ENCODE data around the gene INTS12.

The INTS12 gene

DNA sequence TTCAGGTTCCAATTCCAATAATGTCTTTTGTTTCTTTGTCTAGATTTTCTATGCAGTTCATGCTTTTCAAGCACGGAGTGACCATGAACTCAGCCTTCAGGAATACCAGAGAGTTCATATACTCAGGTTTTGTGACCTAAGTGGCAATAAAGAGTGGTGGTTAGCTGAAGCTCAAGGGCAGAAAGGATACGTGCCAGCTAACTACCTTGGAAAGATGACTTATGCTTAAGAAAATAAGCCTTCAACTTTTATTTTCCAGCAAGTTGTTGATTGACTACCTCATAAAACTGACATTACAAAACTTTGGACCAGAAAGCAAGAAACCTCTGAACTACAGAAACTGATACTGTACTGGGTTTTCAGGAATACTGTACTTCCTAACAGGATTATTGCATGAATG lies 30.8 kb downstream of the INTS12 start:
- no peak for DNase-seq

DNA sequence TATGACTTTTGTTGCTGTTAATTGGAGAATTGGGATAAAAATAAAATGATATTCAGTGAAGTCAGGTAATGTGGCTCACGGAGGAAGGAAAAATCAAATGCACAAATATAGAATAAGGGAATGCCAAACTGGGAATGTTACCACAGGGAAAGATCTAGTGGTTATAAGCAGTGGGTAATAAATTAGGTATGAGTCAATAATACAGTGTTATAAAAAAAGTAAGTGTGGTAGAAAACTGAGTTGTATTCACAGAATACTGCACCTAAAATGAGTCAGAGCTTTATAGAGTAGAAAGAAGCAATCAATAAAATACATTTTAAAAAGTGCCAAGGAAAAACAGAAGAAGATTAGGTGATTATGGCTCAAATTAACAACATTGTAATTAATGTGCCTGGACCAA lies 34.5 kb downstream of the INTS12 start:
- DNase-seq, result no peak

GRCh38 chr4:105671301-105671700 lies 37.2 kb downstream of the INTS12 start:
- DNase-seq, result no peak

- no peak for DNase-seq
Observed at GRCh38 chr4:105670684-105671083, 37.8 kb downstream of the INTS12 start.

DNA sequence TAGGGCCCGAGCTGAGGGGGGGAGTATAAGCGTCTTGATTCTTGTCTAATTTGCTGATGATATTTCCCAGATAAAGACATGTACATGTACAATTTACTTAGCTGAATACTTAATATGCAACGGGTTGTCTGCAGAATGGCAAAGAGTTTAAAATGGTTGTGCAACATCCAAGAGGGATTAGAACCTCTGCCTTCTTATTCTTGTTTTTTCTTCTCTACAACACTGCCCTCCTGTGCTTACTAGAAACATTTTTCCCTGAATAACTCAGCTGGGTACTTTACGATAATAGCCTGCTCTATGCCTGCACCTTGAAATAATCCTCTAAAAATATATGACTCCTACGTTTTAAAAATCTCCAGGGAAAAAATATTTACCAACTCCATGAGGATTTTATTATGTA lies 41.8 kb downstream of the INTS12 start:
- peak; percentile 27 for DNase-seq

DNA sequence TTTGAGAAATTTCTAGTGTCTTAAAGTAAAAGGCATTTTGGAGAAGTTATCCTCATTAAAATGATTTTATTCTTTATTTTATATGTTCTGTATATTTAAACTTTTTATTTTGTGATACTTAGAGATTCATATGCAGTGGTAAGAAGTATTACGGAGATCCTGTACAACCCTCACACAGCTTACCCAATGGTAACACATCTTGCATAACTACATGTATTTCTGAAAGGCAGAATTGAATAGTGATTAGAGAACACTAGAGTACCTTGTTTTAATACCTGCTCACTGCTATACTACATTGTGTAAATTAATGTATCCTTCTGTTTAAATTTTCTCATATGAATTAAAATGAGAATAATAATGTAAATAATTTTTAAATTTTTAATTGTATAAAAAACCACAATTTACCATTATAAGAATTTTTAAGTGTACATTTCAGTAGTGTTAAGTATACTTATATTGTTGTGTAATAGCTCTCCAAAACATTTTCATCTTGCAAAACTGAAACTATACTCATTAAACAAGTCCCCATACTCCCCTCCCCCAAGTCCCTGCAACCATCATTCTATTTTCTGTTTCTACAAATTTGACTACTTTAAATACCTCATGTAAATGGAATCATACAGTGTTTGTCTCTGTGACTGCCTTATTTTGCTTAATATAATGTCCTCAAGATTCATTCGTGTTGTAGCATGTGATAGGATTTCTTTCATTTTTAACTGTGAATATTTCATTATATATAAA lies 45.4 kb downstream of the INTS12 start:
- no peak for DNase-seq

GRCh38 chr4:105661028-105661427 lies 47.5 kb downstream of the INTS12 start:
- no peak for DNase-seq

DNA sequence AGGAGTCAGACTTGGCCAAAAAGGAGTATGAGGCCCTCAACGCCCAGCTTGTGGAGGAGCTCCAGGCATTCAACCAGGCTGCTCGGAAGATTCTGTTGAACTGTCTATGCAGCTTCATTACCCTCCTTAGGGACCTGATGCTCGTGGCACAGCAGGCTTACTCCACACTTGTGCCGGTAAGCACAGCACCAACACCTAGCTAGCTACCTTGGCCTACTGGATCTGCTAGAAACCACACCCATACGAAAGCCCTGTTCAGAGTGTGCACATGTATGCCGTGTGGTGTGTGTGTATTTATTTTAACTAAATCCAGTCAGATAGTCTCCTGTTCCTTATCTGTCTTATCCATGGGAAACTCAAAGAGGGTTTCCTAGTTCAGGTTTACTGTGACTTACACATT lies 49.3 kb downstream of the INTS12 start:
- DNase-seq, result no peak

- no peak for DNase-seq
Observed at GRCh38 chr4:105657117-105657765, 51.2 kb downstream of the INTS12 start.

DNA sequence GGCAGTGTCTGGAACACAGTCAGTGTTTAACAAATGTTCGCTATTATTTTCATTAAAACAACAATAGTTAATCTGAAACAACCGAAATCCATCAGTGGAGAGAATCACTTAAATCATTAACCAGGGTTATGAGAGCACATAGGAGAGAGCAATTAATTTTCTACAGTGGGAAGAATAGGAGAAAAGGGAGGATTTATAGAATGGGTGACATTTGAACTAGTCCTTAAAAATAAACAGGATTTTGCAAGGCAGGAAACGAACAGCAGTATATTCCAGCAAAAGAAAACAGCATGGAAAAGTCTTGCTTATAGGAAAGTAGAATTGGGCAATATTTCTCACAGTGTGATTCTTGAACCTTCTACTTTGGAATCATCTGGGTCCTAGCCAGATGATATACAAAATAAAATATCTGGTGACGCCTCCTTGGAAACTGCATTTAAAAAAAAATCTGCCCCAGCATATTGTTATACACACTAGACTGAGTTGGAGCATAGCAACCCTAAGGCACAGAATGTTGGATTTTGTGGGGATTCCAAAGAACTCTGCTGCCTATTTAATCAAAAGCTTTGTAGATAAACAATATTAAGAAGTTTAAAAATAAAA lies 56.1 kb downstream of the INTS12 start:
- no peak for DNase-seq

DNA sequence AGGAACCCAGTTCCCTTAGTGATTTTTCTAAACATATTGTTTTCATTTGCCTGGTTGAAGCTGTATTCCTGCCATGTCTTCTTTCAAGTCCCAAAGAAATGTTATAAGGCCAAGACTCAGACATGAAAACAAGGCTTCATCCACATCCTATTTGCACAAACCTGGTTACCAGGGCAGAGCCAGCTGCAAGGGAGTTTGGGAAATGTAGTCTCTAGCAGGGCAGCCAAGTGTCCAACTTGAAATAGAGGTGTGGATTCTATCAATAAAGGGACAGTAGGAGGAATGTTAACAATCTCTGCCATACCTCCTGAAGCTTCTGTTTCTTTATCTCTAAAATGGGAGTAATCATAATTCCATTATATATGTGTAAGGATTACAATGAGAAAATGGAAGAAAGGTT lies 56.6 kb downstream of the INTS12 start:
- DNase-seq, result no peak

GRCh38 chr4:105650190-105650589 lies 58.3 kb downstream of the INTS12 start:
- DNase-seq, result no peak

GRCh38 chr4:105645440-105645839 lies 63.0 kb downstream of the INTS12 start:
- no peak for DNase-seq

DNA sequence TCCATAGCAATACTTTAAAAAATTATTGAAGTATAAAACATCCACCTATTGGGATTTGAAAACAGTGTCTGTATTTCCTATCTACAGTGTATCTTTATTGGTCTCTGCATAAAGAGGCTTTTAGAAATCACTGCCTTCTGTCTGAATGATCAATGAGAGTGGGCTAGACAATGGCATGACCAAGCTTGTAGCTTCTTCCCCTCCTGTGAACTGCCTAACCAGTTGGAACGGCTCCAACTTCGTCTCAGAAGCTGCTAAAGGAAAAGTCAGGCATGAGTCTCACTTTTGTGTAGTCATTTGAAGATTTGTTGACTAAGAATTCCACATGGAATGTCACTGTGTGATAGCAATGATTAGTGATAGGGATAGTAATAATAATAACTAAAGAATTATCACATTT lies 64.2 kb downstream of the INTS12 start:
- DNase-seq, result peak; percentile 57

DNA sequence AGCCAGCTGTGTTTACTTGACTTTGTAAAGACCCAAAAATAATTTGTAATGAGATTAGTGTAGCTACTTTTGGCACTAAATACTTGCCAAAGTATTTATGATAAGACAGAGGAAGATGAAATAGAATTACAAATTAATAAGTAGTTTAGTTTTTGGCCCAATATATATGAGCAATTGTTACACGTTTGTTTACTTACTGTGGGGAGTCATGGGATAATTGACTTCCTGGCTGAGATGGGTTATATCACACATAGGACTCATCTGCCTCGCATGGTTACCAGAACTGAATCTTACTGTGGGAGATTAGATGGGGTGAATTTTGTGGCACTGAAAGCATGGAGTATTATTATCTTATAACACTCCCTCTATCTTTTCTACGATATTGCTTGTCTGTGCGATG lies 66.6 kb downstream of the INTS12 start:
- DNase-seq, result no peak

DNA sequence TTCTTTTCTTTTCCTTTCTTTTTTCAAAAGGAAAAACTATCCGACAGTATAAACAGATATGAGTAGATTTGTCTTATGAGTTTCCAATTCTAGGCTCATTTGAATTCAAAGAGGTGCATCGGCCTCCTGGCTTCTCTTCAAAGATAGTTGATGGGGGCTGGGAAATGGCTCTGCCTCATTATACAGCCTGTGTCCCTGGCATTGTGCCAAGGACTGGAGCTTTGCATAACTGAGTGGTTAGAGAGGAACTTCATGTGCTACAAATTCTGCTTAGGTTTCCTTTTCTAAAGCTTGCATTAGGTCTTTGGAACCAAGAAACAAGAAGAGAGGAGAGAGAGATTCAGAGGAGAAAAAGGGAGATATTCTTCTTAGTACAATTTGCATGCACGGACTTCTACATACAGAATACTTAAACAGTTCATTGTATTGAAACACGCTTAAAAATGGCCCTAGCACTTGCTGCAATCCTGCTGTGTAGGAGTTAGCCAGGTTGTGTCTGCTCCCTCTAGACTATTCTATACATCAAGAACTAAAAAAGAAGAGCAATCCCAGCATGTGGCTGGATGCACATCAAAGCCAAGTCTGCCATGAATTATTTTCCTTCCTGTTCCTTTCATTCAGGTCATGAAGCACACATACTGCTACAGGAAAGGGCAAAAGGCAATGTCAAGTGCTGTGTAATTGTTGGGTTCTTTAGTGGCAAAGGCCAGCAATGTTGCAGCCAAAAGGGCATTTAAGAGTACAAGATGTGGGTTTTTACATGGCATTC lies 70.9 kb downstream of the INTS12 start:
- peak; percentile 29 for DNase-seq

DNA sequence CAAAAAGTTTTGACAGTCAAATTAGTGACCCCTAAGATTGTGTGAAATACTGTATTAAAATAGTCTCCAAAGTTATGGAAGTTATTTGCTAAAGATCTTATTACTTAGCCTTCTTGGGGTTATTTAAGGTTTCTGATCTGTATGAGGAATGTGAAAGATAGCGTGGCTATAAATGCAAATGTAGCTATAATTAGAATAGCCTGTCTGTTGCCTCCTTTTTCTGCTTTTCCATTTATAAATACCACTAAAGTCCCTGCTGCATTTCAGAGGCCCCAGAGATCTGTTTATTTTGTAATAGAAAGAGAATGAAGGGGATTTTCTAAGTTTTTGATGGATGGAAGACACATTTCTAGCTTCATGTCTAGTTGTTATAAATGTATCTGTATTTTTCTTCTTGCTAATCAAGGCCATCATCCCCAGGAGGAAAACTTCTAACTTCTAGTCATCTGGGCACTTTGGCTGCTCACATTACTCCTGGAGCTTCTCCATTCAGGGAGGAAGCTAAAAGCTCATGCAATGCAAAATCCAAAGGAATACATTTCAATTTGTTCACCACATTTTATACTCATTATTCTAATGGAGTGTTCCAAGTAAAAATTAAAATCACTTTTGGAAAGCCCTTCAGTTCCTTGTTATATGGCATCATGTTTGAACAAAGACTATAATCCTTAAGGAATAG lies 73.9 kb downstream of the INTS12 start:
- DNase-seq, result no peak

GRCh38 chr4:105633241-105633640 lies 75.2 kb downstream of the INTS12 start:
- DNase-seq, result no peak
